ENCODE results near the gene LRRC73. TPM values are rescaled to one million over a fixed set of nuclear protein-coding genes. Genes with fewer than 3 reads are reported as not detected.
A peak's percentile ranks its signal among the peaks of the same experiment; 100 is the strongest.

The LRRC73 gene
- polyA plus RNA-seq, 1 donor from 2014 or later = not detected

GRCh38 chr6:43492673-43493072 is 17.5 kb downstream of the LRRC73 start:
- Mint-ChIP-seq H3K27me3 (no peaks in the 10 kb centered on the region), H3K27ac (no peak overlapping the region), H3K4me1 (peaks cover 0 to 9% (median 5%) of the 10 kb centered on the region in 3 donors), H3K36me3 (peaks cover 4% of the 10 kb centered on the region), H3K4me3 (no peak overlapping the region), H3K9me3 (no peaks in the 10 kb centered on the region)

- no peaks in the 10 kb centered on the region for H3K27me3 Mint-ChIP-seq
- no peak overlapping the region for H3K4me3 Mint-ChIP-seq
- peaks cover 4% of the 10 kb centered on the region for H3K36me3 Mint-ChIP-seq
- no peaks in the 10 kb centered on the region for H3K9me3 Mint-ChIP-seq
- no peak overlapping the region for H3K27ac Mint-ChIP-seq
- H3K4me1 Mint-ChIP-seq = peaks cover 0 to 9% (median 5%) of the 10 kb centered on the region in 3 donors
Observed at GRCh38 chr6:43491750-43492661, 18.1 kb downstream of the LRRC73 start.

GRCh38 chr6:43490523-43490939 is 19.6 kb downstream of the LRRC73 start:
- Mint-ChIP-seq H3K4me1 (peaks cover 0 to 9% (median 5%) of the 10 kb centered on the region in 3 donors), H3K27ac (peak overlapping the region in 1 of 3 donors; percentile 51), H3K9me3 (no peaks in the 10 kb centered on the region), H3K36me3 (peaks cover 4% of the 10 kb centered on the region), H3K4me3 (no peak overlapping the region), H3K27me3 (no peaks in the 10 kb centered on the region)

GRCh38 chr6:43489277-43490072 is 20.7 kb downstream of the LRRC73 start:
- no peak overlapping the region for H3K4me3 Mint-ChIP-seq
- H3K4me1 Mint-ChIP-seq = peaks cover 0 to 8% (median 6%) of the 10 kb centered on the region in 3 donors
- no peaks in the 10 kb centered on the region for H3K27me3 Mint-ChIP-seq
- no peaks in the 10 kb centered on the region for H3K9me3 Mint-ChIP-seq
- H3K36me3 Mint-ChIP-seq = peaks cover 4% of the 10 kb centered on the region
- peak overlapping the region in 1 of 3 donors; percentile 51 for H3K27ac Mint-ChIP-seq

GRCh38 chr6:43488667-43489276 is 21.4 kb downstream of the LRRC73 start:
- Mint-ChIP-seq H3K9me3 (no peaks in the 10 kb centered on the region), H3K36me3 (peaks cover 4% of the 10 kb centered on the region), H3K27ac (no peak overlapping the region), H3K4me3 (no peak overlapping the region), H3K4me1 (peaks cover 0 to 8% (median 6%) of the 10 kb centered on the region in 3 donors), H3K27me3 (no peaks in the 10 kb centered on the region)

- Mint-ChIP-seq H3K27ac (peak overlapping the region in 1 of 3 donors; percentile 54), H3K4me1 (peaks cover 22 to 40% (median 30%) of the 10 kb centered on the region in 3 donors)
Observed at GRCh38 chr6:43481591-43482236, 28.4 kb downstream of the LRRC73 start.

GRCh38 chr6:43481075-43481474 is 29.1 kb downstream of the LRRC73 start:
- no peaks in the 10 kb centered on the region for H3K27me3 Mint-ChIP-seq
- peak overlapping the region in 1 of 4 donors; percentile 40 for H3K4me3 Mint-ChIP-seq
- H3K36me3 Mint-ChIP-seq = no peaks in the 10 kb centered on the region
- H3K4me1 Mint-ChIP-seq = peaks cover 24 to 42% (median 30%) of the 10 kb centered on the region in 3 donors
- H3K27ac Mint-ChIP-seq = peak overlapping the region in 2 of 3 donors; percentile 19 to 76
- no peaks in the 10 kb centered on the region for H3K9me3 Mint-ChIP-seq

More at GRCh38 chr6:43481591-43482236, 28.4 kb downstream of the LRRC73 start:
- Mint-ChIP-seq H3K36me3 (no peaks in the 10 kb centered on the region), H3K27me3 (no peaks in the 10 kb centered on the region), H3K4me3 (peak overlapping the region in 1 of 4 donors; percentile 54), H3K9me3 (no peaks in the 10 kb centered on the region)

- peak overlapping the region; percentile 90 to 99 (median 95) for H3K4me3 Mint-ChIP-seq
- H3K9me3 Mint-ChIP-seq = no peaks in the 10 kb centered on the region
- H3K4me1 Mint-ChIP-seq = peaks cover 23 to 38% (median 24%) of the 10 kb centered on the region in 3 donors
- peak overlapping the region; percentile 90 to 99 (median 94) for H3K27ac Mint-ChIP-seq
- H3K36me3 Mint-ChIP-seq = no peaks in the 10 kb centered on the region
- H3K27me3 Mint-ChIP-seq = no peaks in the 10 kb centered on the region
Observed at GRCh38 chr6:43478008-43478372, 32.2 kb downstream of the LRRC73 start.

GRCh38 chr6:43477235-43478007 is 32.7 kb downstream of the LRRC73 start, which contains the start of gene TJAP1:
Gene TJAP1 (plus strand): TSS chr6:43477570. CDS start chr6:43499002, 21,432 bp downstream.
- no peaks in the 10 kb centered on the region for H3K27me3 Mint-ChIP-seq
- peaks cover 23 to 38% (median 23%) of the 10 kb centered on the region in 3 donors for H3K4me1 Mint-ChIP-seq
- H3K9me3 Mint-ChIP-seq = no peaks in the 10 kb centered on the region
- H3K36me3 Mint-ChIP-seq = no peaks in the 10 kb centered on the region
- peak within 1 kb of the TSS; percentile 90 to 99 (median 95) for H3K4me3 Mint-ChIP-seq
- peak within 1 kb of the TSS; percentile 90 to 99 (median 94) for H3K27ac Mint-ChIP-seq

GRCh38 chr6:43476746-43477145 is 33.4 kb downstream of the LRRC73 start:
- Mint-ChIP-seq H3K36me3 (no peaks in the 10 kb centered on the region), H3K9me3 (no peaks in the 10 kb centered on the region), H3K4me3 (peak overlapping the region; percentile 90 to 99 (median 95)), H3K27me3 (peaks cover under 1% of the 10 kb centered on the region), H3K4me1 (peaks cover 19 to 34% (median 21%) of the 10 kb centered on the region in 3 donors), H3K27ac (peak overlapping the region; percentile 90 to 99 (median 94))

- H3K4me3 Mint-ChIP-seq = peak overlapping the region in 1 of 4 donors; percentile 75
- no peaks in the 10 kb centered on the region for H3K36me3 Mint-ChIP-seq
- H3K9me3 Mint-ChIP-seq = no peaks in the 10 kb centered on the region
- H3K27ac Mint-ChIP-seq = peak overlapping the region in 1 of 3 donors; percentile 10
- H3K27me3 Mint-ChIP-seq = peaks cover 7% of the 10 kb centered on the region
- H3K4me1 Mint-ChIP-seq = peaks cover 19 to 29% (median 23%) of the 10 kb centered on the region in 3 donors
Observed at GRCh38 chr6:43475516-43475915, 34.6 kb downstream of the LRRC73 start.

- Mint-ChIP-seq H3K27ac (no peak overlapping the region), H3K9me3 (no peaks in the 10 kb centered on the region), H3K27me3 (peaks cover 18% of the 10 kb centered on the region), H3K4me3 (no peak overlapping the region), H3K36me3 (no peaks in the 10 kb centered on the region), H3K4me1 (peaks cover 9 to 10% (median 10%) of the 10 kb centered on the region in 3 donors)
Observed at GRCh38 chr6:43472515-43472914, 37.6 kb downstream of the LRRC73 start.

- H3K27me3 Mint-ChIP-seq = peaks cover 22% of the 10 kb centered on the region
- peak overlapping the region in 1 of 3 donors; percentile 2 for H3K27ac Mint-ChIP-seq
- peaks cover 0 to 2% (median 0%) of the 10 kb centered on the region in 3 donors for H3K4me1 Mint-ChIP-seq
- no peak overlapping the region for H3K4me3 Mint-ChIP-seq
- no peaks in the 10 kb centered on the region for H3K36me3 Mint-ChIP-seq
- H3K9me3 Mint-ChIP-seq = no peaks in the 10 kb centered on the region
Observed at GRCh38 chr6:43471399-43471798, 38.7 kb downstream of the LRRC73 start.
